ENCODE measurements around the gene PHKA2.

PHKA2 gene

DNA sequence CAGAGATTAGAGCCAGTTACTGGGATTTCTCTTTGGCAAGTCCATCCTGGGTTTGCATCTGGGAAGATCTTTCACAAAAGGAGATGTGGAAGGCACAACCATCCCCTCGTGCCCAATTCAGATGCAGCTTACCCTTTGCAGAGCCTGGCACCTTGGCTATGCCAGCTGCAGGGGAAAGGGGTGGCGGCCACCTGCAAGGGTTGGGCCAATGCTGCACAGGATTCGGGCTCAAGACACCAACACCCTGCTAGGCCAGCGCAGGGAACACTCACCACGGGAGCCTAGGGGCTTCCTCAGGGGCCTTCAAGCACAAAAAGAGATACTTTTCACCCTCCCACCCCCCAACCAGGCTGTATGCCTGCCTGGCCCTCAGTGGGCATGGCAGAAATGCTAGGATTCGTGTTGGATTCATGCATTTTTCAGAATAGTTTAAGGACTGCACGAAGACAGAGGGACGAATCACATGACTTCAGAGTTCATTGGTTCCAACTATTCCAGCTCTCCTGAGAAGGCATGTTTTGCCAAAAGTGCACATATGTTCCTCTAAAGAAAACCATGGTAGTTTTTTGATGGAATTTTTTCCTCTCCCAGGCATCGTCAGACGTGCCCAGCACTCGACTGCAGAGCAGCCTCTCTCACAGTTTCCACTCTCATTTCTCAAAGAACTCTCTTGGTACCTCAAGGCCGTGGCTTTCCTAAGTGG is 94.4 kb downstream of the PHKA2 start:
- no peak for DNase-seq (ENCODE audit: low read depth in 2 of 2)

DNA sequence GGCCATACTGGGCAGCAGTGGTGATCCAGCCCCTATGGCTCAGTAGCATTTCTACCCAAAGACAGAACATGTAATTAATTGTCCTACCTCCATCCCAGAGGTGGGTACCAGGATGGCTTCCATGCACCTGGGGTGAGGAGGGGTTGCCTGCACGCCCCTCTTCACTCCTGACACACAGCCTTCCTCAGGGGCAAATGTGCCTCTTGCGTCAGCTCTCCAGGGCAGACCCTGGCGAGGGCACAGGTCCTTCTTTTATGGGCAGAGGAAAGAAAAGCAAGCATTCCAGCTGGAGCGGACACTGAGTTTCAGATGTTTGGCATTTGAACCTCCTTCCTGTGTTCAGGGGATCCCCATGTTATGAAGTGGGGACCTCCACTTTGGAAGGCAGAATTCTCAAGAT is 95.6 kb downstream of the PHKA2 start:
- no peak for DNase-seq (ENCODE audit: low read depth in 2 of 2)

DNA sequence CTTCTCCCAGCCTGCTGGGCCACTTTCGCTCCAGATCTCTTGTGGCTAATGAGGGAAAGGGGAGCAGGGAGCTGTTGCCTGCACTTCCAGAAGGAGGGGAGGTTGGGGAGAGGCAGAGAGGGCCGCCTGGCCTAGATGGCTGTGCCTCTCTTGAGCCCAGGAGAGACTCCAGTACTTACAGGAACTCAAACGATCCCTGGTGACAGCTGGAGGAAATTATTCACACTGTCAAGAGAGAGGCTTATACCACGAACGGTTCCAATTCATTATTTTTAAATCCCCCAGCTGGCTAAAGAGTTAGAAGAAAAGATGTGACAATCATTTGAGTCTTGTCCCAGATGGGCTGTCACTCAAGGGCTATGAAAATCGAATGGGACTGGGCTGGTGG is 96.1 kb downstream of the PHKA2 start:
- no peak for DNase-seq (ENCODE audit: low read depth in 2 of 2)

DNA sequence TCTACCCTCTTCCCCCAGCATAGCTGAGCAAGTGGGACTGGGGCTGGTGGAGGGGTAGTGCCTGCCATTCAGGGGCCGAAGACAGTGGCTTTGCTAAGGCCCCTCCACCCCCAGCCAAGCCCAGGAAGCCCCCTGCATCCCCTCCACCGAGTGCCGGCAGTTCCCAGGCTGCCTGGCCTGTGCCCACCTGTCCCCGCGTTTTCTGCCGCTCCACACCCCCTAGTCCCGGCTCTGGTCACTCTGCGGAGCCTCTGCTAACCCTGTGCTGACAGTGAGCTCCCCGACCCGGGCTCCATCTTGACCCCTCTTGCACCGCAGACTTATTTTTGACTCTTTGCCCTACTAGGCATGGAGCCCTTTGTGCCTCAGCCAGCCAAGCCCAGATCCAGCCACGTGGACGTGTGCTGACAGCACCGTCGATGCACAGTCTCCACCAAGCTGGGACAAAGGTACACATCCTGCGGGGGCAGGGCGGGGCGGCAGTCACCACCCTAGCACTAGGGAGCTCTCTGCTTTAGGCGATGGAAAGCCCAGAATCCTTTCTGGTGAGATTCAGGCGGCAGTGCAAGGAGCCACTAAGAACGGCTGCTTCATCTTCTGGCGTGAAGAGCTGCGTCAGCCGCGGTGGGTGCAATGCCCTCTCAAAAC is 96.6 kb downstream of the PHKA2 start:
- no peak for DNase-seq (ENCODE audit: low read depth in 2 of 2)

DNA sequence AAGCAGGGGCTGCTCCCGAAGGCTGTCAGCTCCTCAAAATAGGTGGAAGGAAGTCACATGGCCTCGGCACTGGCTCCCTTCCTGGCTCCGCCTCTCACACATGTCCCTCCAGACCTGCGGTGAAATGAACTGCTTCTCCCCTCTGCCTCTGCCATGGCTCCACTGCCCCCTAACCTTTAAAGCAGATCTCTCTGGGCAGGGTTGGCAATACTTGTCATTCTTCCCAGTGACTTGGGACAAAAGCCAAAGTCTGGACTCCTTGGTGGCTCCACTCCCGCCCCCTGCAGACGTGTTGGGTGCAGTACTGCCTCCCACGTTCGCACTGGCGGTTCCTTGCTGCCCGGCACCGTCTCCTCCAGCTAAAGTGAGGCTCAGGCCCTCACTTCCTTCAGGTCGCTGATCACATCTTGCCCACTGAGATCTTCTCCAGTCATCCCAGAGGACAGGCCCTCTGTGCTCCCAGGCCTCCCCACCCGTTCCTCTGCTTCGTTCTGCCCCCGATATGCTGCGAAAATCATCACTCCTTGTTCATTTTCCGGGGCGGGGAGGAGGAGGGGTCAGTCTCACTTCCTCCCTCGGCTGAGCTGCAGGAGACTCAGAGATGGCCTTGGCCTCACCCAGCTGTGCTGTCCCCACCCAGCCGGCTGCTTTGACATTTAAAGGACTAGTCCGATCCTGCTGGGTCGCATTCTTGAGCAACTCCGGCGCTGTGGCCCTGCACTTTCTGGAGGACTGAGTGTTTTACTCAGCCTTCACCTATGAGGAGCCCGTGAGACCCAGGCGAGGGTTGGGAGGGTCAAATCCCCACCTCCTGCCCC is 97.4 kb downstream of the PHKA2 start:
- peak in 1 of 2 donors; percentile 17 for DNase-seq (ENCODE audit: low read depth in 2 of 2)

DNA sequence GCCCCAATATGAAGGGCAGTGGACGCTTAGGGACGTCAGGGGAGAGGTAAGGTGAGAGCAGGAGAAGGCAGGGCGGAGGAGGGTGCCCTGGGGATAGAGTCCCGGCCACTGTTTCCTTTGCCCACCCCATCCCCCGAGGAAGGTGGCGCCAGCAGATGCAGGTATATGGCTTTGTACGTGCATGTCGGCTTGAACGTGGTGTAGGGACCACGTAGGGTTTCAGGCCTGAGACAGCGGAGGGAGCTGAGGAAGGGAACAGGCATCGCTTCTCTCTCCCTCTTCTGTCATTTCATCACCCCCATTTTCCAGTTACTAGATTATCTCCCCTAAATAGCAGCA is 97.9 kb downstream of the PHKA2 start:
- DNase-seq (ENCODE audit: low read depth in 2 of 2): no peak

DNA sequence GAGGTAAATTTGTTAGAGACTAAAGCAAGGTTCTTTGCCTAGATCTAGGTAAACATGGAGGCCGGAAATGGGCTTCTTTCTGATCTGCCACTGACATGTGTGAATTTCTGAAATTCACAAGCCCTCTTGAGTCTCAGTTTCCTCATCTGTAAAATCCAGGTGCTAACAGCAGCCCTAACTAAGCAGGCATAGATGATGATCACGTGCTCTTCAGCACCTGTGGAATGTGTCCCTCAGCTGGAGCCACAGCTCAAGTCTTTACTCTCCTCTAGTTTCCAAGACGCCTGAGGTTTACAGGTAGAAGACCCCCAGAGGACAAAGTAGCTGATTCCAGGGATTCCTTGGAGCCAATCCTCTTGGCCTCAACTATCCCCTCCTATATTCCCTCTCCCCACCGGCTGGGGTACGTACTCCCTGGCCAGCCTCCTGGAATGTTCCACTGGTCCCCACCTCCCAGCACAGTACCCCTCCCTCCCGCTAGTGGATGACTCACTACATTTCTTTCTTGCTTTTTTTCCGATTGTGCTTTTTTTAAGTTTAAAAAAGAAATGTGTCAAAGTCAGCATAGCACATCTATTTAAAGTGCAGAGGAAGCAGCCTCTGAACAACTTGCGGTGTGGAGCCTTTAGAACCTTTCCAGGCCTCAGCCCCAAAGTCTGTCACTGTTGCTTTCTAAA is 98.4 kb downstream of the PHKA2 start:
- no peak for DNase-seq (ENCODE audit: low read depth in 2 of 2)

DNA sequence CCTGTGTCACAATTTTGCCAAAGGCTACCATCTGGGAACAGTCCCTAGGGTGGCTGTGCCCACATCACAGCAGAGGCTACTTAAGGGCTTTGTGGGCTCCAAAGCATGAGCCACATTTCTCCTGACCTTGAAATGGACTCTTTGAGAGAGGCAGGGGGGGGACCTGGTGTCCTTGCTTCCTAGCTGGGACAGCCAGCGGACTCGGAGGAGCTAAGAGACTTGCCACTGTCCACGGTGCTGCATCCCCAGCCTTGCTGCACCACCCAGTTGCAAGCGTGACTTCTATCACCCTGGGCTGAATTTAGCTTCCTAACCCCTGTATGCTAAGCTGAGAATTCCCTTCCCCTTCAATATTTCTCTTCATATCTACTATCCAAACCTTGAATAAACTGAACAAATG is 99.0 kb downstream of the PHKA2 start:
- DNase-seq (ENCODE audit: low read depth in 2 of 2): no peak

DNA sequence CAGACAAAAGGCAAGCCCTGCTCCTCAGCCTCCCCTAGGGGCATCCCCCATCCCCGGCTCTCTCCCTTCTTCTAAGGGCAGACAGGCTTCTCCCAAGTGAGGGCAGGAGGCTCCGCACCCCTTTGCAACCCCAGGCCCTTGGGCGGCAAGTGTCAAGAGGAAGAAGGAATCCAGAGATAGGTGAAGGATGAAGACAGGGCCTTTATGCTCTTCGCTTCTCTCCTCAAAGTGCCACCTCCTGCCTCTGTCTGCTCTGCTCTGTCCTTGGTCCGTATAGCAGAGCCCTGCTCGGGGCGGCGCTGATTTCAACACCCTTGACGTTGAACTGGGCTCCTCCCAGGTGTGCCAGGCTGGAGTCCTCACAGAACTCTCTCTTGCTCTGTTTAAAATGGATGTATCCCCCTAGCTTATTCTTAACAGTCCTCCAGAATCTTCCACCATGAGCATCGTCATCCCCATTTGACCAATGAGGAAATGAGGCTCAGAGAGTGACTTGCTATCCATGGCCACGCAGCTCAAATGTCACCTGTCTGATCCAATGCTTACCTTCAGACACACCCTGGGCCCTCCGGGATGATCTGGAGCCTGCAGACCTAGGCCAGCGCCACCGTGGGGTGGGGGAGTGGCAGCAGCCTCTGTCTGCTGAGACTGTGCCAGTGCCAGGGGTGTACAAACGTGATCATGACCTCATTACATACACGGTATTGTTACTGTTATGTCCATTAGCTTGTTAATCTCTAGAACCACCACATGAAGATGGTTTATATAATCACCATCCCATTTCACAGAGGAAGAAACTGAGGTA is 99.8 kb downstream of the PHKA2 start:
- DNase-seq (ENCODE audit: low read depth in 2 of 2): no peak

DNA sequence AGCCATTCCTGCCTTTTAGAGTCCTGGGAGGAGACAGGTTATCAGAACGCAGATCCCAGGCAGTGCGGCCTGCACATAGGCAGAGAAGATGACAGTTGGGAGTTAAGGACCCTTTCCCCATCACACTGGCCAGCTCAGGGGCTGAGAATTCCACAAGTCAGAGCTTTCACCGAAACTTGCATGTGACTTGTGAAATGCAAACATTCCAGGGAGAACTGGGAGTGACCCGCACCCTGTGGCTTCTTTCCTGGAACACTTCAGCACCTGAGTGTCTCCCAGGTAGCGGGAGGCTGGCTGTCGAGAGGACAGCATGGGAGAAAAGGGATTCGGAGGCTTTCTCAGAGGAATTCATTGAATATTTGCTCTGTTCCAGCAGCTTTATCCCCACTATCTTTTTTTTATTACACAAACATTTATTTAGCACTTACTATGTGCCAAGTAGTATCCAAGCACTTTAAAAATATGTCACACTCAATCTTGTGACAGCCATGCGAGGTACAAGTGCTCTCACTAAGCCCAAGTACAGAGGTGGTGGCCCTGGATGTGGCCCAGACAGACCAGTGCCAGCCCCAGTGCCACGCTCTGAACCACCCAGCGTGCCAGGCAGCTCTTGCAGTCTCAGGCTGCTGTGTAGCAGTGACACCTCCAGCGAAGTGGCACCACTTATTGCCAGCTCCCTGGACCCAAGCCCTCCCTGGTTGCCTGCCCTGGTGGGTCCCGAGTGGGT is 100.5 kb downstream of the PHKA2 start:
- no peak for DNase-seq (ENCODE audit: low read depth in 2 of 2)

DNA sequence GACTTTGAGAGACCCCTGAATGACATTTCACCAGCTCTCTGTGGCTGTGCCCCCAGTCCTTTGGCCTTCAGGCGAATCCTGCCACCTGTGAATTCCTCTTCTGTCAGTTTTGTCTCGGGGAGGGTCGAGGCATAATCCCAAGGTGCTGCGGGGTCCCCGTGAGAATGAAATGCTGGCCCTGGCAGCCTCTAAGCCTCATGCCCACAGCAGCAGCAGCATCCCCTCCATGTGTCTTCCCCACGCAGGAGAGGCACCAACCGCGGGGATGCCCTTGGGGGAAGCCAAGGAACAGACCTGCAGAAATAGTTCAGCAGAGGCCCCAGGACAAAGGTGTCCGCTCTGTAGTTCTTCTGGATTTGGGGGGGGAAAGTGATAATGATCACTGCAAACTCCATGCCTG is 104.8 kb downstream of the PHKA2 start:
- DNase-seq (ENCODE audit: low read depth in 2 of 2): no peak

DNA sequence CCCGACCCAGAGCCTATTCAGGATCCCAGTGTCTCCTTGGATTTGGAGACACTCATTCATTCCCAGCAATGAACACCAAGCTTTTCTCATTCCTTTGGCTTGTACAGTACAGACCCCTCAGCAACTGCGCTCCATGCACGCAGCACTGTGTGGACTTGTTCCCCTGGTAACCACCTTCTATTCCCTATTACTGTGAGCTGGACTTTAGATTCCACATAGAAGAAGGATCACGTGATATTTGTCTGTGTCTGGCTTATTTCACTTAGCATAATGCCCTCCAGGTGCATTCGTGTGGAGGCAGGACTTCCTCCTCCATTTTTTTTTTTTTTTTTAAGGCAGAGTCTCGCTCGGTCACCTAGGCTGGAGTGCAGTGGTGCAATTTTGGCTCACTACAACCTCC is 106.4 kb downstream of the PHKA2 start:
- DNase-seq (ENCODE audit: low read depth in 2 of 2): no peak

DNA sequence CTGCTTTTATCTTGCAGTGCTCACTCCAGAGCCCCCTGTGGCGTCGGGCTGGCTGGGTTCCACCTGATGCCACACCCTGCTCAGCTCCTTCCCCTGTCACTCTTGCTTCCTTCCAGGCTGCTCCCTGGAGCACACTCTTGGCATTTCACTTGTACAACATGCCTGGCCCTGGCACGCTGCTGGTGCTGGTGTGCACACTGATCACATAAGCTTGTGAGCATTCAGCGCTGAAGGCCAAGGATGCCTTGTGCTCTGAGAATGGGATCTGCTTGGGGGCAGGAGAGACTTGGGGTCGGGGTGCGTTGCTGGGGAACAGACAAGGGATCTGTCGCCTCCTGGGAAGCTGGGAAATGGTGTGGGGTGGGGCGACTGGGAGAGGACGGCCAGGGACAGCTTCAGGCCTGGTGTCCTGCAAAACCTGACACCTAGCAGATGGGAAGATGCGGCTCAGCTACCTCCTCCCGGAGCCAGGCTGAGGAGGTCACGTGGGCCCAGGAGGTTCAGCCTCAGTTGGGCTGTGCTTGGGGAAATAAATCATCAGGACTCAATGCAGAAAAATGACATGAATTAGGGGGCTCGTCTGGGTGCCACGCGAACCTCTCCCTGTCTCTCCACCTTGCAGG is 108.5 kb downstream of the PHKA2 start:
- no peak for DNase-seq (ENCODE audit: low read depth in 2 of 2)

DNA sequence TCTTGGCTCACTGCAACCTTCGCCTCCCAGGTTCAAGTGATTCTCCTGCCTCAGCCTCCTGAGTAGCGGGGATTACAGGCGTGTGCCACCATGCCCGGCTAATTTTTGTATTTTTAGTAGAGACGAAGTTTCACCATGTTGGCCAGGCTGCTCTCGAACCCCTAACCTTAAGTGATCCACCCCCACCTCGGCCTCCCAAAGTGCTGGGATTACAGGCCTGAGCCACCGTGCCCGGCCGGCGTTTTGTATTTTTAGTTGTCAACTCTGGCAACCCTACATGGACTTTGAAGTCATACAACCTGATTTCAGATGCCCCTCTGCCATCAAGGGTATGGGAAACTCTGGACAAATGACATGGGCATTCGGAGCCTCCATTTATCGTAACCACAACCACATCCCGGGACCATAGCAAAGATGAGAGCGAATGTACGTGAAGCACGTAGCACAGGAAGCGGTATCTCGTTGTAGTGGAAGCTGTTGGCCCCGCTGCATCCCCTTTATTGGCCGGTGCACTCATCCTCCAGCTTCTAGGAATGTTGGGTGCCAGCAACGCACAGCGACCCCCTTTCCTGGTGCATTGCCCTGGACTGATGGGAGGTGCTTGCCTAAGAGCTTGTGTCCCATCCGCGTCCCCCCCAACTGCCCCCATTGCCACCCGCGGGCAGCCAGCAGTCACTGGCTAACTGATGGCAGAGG is 109.2 kb downstream of the PHKA2 start:
- DNase-seq (ENCODE audit: low read depth in 2 of 2): no peak

DNA sequence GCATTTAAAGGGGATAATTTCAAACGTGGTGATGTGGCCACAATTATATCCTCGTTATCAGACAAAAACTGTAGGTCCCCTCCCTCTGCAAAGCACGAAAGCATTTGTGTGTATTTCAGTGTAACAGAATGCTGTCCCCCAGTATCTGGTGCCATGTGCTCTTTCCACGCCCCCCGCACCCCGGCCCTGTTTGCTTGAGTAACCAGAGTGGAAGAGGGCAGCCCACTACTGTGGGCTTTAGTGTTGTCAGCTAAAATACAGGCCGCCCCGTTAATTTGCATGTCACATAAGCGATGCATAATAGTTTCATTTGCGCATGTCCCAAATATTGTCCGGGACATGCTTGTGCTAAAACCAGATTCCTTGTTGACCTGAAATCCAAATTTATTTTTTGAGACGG is 110.1 kb downstream of the PHKA2 start:
- DNase-seq (ENCODE audit: low read depth in 2 of 2): no peak

DNA sequence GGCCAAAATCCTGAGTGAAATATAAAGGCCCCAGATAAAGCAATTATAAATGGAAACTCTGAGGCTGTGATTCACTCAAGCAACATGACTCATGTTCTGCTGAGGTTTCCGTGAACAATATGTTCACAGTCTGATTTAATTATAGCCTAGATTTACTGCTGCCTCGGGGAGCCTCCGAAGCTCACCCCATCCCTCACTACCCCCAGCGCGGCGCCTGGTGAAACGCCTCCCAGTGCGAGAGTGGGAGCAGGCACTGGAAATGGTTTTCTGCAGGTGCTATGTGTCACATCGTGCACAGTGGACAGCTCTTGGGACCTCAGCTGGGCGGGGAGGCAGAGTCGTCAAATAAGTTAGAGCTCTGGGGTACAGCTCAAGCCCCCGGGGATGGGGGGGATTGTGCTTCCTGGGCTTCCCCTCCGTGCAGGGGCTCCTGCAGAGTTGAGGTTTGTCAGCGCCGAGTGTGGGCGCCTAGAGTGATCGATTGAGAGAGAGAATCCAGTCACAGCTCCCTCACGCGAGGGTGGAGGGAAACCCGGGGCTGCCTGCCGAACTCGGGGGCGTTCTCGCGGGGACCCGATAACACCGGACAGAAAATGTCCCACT is 110.6 kb downstream of the PHKA2 start:
- no peak for DNase-seq (ENCODE audit: low read depth in 2 of 2)

DNA sequence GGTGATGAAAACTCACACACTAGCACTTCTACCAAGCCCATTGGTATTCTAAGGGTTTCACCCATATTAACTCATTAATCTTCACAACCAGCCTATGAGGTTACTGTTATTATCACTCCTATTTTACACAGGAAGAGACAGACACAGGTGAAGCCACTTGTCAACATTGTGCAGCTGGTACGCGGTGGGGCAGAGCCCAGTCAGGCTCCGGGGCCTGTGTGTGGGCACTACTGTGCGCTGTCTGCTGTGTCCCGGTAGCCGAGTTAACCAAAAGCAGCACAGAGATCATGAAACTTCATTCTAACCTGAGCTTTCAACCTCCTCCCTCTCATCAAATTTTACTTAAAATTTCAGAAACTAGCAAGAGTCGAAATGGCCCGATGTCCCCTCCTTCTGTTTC is 111.3 kb downstream of the PHKA2 start:
- DNase-seq (ENCODE audit: low read depth in 2 of 2): no peak

DNA sequence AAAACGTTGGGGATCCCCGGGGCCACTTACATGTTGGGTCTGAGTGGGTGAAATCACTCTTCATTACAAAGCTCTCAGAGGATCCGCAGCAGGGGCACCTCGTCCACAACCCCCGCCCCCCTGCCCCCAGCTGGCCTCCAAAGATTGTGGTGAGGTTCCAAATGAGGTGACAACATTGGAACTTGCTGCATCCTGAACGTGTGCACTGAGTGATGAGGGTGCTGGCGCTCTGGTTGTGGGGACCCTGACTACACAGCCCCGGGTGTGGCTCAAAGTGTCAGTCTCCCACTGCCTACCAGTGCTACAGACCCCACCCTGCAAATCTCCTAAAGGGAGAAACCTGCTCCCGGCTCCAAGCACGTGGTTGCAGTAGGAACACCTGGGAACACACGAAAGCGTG is 111.9 kb downstream of the PHKA2 start:
- no peak for DNase-seq (ENCODE audit: low read depth in 2 of 2)

DNA sequence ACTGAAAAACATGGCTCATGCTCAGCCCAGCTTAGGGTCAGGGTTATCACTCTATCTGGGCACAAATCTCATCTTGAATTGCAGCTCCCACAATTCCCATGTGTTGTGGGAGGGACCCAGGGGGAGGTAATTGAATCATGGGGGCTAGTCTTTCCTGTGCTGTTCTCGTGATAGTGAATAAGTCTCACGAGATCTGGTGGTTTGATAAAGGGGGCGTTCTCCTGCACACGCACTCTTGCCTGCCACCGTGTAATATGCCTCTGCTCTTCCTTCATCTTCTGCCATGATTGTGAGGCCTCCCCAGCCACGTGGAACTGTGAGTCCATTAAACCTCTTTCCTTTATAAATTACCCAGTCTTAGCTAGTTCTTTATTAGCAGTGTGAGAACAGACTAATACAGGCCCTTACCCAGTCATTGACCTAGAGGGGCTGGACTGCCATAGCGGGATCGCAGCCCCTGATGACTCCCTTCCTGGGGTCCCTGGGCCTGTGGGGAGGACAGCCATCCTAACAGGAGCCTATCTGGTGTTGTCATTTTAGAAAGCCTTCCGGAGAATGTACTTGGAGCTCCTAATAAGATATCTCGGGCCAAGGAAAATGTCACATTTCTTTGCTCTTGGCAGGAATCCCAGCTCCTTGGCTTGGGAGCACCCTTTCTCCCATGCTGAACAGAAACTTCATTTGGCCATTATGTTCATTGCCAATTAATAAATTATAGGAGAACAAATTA is 112.6 kb downstream of the PHKA2 start:
- no peak for DNase-seq (ENCODE audit: low read depth in 2 of 2)

Measured in stimulated activated CD8-positive, alpha-beta memory T cell treated with anti-CD3 and anti-CD28 coated beads, Interleukin-2, amount 100 ng/mL, for 1 hour (primary cell).